Stimulated activated naive CD8-positive, alpha-beta T cell treated with anti-CD3 and anti-CD28 coated beads, Interleukin-15, Interleukin-2, amounts not matched to agents 100 U/mL and 50 U/mL, for 24 hours (primary cell): ENCODE results near the gene EXOC4.

Source experiments
- ATAC-seq: fragments of 150-1000 bp; cut with Tn5 transposase; one replicate; pipeline ENCODE4 v1.10.0; 2021
- DNase-seq: peaks from one replicate; pipeline ENCODE4 v3.0.0; 2021

The EXOC4 gene

DNA sequence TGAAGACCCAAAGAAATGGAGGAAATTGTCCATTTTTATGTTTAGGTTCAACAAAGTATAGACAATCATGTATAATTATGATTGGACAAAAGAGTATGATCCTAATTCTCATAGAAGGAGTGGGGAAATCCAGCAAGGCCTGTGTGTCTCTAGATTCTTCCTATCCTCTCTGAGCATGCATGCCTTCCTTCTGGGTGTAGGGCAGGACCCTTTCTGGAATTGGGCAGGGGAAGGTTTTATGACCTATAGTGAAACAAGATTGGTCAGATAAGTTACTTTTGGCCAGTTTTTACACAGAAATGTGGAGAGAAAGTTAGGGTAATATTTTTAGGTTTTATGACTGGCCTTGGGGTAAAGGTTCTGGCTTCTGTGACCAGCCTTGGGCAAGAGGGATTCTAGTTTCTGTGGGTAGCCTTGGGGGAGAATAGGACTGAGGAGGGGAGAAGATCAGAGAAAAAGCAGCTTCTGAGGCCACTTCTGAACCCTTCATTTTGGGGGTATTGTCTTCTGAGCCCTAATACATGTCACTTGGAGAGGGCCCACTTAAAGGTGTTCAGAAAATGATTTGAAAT, 289.4 kb downstream of the EXOC4 start:
- ATAC-seq: peak; percentile 43
- no peak for DNase-seq

DNA sequence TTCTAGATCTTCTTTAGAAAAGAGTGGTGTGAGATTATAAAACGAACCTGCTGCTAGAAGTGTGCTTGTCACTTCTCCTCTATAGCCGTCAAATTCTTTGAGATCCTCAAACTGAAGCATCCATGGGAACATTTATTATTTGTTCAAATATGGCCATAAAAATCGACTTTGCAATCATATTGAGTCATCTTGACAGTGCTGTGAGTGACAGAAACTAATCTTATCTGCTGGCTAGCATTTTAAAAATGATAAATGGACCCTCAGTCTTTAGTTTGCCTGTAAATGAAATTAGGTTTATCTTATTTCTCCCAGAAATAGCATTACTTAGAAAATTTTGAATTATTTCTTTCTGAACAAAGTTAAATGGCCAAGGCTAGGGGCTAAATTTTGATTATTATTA, 290.8 kb downstream of the EXOC4 start:
- no peak for ATAC-seq

DNA sequence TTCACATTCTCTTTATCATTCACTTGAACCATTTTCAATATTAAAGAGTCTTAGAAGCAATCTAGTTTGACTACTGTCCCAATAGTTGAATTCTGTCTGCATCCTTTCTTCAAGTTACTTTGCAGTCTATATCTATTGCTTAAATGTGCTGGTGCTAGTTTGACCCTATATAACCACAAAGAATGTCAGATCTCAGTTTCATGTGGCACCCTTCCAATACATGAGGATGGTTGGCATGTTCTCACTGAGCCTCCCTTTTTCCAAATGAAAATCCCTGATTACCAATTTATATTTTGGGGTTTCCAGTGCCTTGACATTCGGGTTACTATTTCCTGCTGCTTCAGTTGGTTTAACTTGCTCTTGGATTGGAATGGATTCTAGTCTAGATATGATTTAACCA, 292.7 kb downstream of the EXOC4 start:
- ATAC-seq (no peak), DNase-seq (no peak)

More for the DNA sequence above, 290.8 kb downstream of the EXOC4 start:
- no peak for DNase-seq

- ATAC-seq (no peak), DNase-seq (no peak)
Observed at GRCh38 chr7:133547981-133548380, 295.1 kb downstream of the EXOC4 start.

GRCh38 chr7:133549633-133550032, 296.8 kb downstream of the EXOC4 start:
- DNase-seq (no peak), ATAC-seq (no peak)

GRCh38 chr7:133550145-133550544, 297.3 kb downstream of the EXOC4 start:
- ATAC-seq: no peak
- DNase-seq: no peak

DNA sequence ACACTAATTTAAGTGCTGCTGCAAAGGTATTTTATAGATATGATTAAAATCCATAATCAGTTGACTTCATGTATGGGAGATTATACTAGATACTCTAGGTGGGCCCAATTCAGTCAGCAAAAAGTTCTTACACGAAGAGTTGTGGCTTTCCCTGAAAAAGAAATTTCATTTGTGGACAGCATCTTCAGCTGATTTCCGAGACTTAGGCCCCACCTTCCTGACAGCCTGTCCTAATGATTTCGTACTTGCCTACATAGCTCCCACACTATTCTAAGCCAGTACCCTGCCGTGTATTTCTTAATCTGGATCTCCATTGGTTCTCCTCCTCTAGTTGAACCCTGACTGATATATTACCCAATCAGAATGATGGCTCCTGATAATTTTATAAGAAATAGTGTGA, 297.9 kb downstream of the EXOC4 start:
- DNase-seq: no peak
- no peak for ATAC-seq

DNA sequence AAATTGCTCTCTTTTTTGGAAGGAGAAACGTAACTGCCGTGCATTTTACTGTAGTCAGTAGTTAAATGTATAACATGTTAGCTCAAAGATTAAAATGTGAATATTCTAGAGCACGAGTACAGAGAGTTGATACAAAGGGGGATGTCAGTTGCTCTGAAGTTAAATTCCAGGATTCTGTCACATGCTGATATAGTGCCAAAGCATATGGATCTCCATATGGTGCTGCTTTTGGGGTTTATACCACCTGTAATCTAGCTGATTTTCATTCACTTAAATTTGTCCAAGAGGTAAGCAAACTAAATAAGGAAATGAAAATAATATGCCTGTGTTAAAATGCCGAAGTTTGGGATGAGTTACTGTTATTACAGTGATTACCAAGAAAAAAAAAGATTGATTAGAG, 298.6 kb downstream of the EXOC4 start:
- DNase-seq (no peak), ATAC-seq (no peak)

DNA sequence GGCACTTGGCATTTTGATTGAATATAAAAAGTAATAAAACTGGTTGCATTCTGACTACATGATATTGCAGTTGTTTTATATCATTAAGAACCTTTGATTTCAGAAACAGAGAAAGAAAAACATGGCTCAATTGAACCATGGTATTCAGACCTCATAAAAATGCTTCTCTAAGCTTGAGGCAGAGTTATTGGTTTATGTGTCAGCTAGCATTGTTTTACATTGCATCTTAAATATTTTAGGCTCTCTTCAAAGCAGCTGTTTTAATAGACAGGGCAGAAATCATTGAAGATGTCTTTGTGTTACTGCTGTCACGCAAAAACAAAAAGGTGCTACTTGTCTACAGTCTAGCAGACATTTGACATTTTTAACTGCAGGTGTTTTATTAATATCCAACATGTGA, 299.2 kb downstream of the EXOC4 start:
- ATAC-seq (no peak), DNase-seq (no peak)

DNA sequence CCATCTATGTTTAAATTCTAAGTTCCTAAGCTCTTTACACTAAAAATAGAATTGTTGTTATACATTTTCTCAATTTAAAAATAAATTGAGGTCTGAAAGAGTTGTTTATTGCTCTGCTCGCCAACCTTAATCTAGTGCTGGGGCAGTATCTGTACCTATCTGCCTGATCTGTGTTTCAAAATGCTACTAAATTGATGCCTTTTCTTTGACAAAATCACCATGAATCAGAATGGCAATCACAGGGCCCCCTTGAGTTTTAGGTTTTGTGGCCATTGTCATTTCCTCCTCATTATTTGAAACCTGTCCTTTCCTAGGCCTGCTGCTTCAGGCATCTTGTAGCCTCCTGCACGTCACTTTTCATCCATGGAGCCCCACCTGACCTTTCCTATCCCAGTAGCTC, 301.5 kb downstream of the EXOC4 start:
- no peak for ATAC-seq
- no peak for DNase-seq

GRCh38 chr7:133556048-133556447, 303.2 kb downstream of the EXOC4 start:
- no peak for DNase-seq
- ATAC-seq: no peak

- DNase-seq: no peak
- ATAC-seq: no peak
Observed at GRCh38 chr7:133556553-133556952, 303.7 kb downstream of the EXOC4 start.

DNA sequence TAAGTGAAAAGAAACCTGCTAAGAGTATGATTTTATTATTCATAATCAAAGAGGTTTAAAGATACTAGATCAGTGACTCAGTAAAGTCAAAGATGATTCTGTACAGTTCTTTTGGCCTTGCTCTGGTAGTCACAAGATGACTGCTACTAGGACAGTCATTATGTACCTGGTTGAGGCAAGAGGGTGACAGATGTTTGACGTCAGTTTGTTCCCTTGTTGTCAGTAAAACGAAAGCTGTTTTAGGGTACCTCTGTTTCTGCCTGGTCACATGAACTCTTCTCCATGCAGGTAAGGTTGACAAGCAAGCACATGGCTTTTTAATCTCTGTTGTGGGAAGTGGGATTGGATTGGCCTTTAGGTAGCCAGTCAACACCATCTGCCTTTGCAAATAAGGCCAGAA, 308.0 kb downstream of the EXOC4 start:
- no peak for DNase-seq
- ATAC-seq: no peak

DNA sequence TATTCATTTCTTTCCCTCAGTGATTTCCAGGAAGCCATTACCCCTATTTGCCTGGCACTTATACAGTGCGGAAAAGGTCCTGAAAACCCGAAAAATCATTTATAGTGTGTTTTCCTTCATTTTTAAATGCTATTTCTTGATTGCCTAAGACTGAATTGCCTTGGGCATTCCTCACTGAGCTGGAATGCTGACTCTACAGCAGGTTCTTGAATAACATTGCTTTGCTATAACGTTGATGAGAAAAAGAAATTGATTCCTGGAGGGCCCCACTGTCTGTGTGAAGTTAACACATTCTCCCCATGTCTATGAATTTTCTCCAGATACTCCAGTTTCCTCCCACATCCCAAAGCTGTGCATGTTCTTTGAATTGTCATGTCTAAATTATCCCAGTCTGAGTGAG, 308.5 kb downstream of the EXOC4 start:
- no peak for DNase-seq
- no peak for ATAC-seq

DNA sequence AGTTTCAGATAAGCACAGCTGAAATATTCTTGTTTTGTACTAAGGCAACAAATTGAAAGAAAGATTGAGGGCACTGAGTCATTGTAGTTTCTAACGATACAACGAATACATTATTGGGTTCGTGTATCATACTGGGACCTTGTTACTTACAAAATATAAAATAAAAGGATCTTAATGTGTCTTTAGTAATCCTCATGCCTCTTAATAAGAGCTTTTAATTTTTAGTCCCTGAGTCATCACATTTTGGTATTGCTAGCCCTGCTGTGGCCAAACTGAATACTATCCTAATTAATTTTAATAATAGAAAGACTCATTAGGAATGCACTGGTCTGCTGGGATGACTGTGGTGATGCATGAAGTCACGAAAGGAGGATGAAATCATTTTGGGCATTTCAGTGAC, 309.7 kb downstream of the EXOC4 start:
- DNase-seq: no peak
- no peak for ATAC-seq

DNA sequence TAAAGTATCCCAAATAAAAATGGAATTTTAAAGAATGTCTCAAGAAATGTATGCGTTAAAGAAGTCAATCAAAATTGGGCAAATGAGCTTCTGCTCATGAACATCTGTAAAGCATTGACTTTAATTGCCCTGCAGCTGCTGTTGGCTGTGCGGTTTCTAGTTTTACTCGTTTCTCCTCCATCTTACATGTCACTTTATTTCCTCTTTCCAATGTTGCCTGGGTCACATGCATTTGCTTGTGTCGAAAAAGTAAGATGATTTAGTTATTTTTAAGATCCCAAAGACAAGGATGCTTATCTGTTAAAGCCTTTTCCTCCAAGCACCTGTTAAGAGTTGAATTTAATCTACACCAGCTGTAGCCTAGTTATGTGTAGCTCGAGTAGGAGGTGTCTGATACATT, 310.4 kb downstream of the EXOC4 start:
- no peak for ATAC-seq
- DNase-seq: no peak

GRCh38 chr7:133564484-133564883, 311.6 kb downstream of the EXOC4 start:
- DNase-seq (no peak), ATAC-seq (no peak)

GRCh38 chr7:133568544-133568943, 315.7 kb downstream of the EXOC4 start:
- ATAC-seq: no peak
- no peak for DNase-seq

DNA sequence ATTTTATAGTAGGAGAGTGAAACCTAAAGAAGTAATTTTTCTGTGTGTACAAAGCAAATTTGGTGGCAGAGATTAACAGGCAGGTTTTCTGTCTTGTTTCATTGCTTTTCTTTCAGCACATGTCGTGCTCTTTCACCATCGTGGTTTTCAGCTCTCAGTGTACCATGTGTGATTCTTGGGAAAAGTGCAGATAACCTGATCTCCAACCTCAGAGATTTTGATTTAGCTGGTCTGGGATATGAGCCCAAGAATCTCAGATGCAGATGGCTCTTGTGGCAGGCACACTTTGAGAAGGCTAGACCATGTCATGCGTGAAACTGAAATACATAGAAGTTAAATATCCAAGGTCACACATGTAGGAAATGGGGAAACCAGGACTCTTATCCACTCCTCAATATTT, 317.4 kb downstream of the EXOC4 start:
- DNase-seq: no peak

DNA sequence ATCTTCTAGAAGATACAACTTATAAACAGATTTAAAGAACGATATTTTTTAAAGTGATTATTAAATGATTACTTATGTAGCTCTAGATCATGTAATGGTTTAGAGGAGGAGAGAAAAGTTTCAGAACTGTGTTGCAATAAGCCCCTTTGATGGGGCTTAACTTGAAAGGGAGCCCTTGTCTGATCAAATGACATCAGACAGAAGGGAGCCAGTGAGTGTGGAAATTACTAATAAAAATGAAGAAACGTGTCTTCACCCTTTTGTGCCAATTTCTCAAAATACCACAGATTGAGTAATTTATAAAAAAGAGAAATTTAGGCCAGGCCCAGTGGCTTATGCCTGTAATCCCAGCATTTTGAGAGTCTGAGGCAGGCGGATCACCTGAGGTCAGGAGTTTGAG, 318.2 kb downstream of the EXOC4 start:
- ATAC-seq (no peak), DNase-seq (no peak)

More for the DNA sequence above, 317.4 kb downstream of the EXOC4 start:
- no peak for ATAC-seq

- ATAC-seq (no peak), DNase-seq (no peak)
Observed at GRCh38 chr7:133572087-133572486, 319.2 kb downstream of the EXOC4 start.

GRCh38 chr7:133572843-133573242, 320.0 kb downstream of the EXOC4 start:
- no peak for ATAC-seq
- no peak for DNase-seq

DNA sequence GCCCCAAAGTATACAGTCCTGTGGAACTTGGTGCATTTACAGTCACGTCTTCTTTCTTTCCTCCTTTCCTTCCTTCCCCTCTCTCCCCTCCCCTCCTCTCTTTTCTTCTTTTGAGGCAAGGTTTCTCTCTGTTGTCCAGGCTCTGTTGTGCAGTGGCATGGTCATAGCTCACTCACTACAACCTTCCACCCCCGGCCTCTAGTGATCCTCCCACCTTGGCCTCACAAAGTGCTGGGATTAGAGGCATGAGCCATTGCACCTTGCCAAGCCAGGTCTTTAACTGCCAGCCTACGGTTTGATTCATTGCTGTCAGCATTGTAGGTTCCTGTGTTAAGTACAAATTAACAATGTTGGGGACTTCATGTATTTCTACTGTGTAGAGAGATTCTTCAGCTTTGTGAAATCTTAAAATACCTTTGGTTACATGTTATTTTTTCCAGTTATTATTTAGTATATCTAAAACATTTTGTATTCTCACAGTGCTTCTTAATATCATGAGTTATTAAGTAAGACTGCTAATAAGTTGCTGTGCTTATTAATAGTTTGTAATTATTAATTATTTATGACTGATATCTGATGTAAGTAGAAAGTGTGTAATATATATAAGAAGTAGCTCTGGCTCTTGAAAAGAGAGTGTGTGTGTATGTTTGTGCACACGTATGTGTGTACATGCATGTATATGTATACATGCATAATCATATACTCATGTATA, 320.8 kb downstream of the EXOC4 start:
- DNase-seq (no peak), ATAC-seq (no peak)

- no peak for DNase-seq
Observed at GRCh38 chr7:133575726-133576440, 323.0 kb downstream of the EXOC4 start.

More at GRCh38 chr7:133575726-133576440, 323.0 kb downstream of the EXOC4 start:
- ATAC-seq: no peak
